Inflammatory macrophage treated with lipopolysaccharide for 4 hours (primary cell): ENCODE data around the gene TEAD1.

Experiments used
- DNase-seq: peaks from one replicate; pipeline ENCODE4 v3.0.0-alpha.2; 2020

TEAD1 gene

GRCh38 chr11:12667646-12668045, 6.6 kb upstream of the TEAD1 start:
- no peak for DNase-seq

- DNase-seq, result no peak
Measured at GRCh38 chr11:12668166-12668565, 6.1 kb upstream of the TEAD1 start.

- DNase-seq, result no peak
Measured at GRCh38 chr11:12669930-12670329, 4.3 kb upstream of the TEAD1 start.

- no peak for DNase-seq
Measured at GRCh38 chr11:12671370-12671769, 2.9 kb upstream of the TEAD1 start.

GRCh38 chr11:12673601-12673923, 659 bp upstream of the TEAD1 start:
- DNase-seq, result no peak

- no peak for DNase-seq
Measured at GRCh38 chr11:12674571-12674935, 332 bp downstream of the TEAD1 start.

- no peak for DNase-seq
Measured at GRCh38 chr11:12674936-12675696, 895 bp downstream of the TEAD1 start.

- DNase-seq, result no peak
Measured at GRCh38 chr11:12675951-12676711, 1.9 kb downstream of the TEAD1 start.

- DNase-seq, result no peak
Measured at GRCh38 chr11:12677131-12677530, 2.9 kb downstream of the TEAD1 start.

- no peak for DNase-seq
Measured at GRCh38 chr11:12678092-12678491, 3.9 kb downstream of the TEAD1 start.

GRCh38 chr11:12678991-12679390, 4.8 kb downstream of the TEAD1 start:
- no peak for DNase-seq

GRCh38 chr11:12679471-12679870, 5.2 kb downstream of the TEAD1 start:
- DNase-seq, result no peak

GRCh38 chr11:12680246-12680939, 6.2 kb downstream of the TEAD1 start:
- DNase-seq, result peak; percentile 22

GRCh38 chr11:12680940-12681258, 6.7 kb downstream of the TEAD1 start:
- DNase-seq, result no peak

GRCh38 chr11:12681466-12681865, 7.2 kb downstream of the TEAD1 start:
- DNase-seq, result no peak

GRCh38 chr11:12682288-12682687, 8.1 kb downstream of the TEAD1 start:
- DNase-seq, result no peak

- DNase-seq, result no peak
Measured at GRCh38 chr11:12682737-12683500, 8.7 kb downstream of the TEAD1 start.

- no peak for DNase-seq
Measured at GRCh38 chr11:12683874-12684273, 9.7 kb downstream of the TEAD1 start.

- no peak for DNase-seq
Measured at GRCh38 chr11:12684315-12684714, 10.1 kb downstream of the TEAD1 start.

- no peak for DNase-seq
Measured at GRCh38 chr11:12684816-12685215, 10.6 kb downstream of the TEAD1 start.

- no peak for DNase-seq
Measured at GRCh38 chr11:12685229-12685628, 11.0 kb downstream of the TEAD1 start.

- no peak for DNase-seq
Measured at GRCh38 chr11:12686246-12687060, 12.2 kb downstream of the TEAD1 start.

GRCh38 chr11:12687216-12687623, 13.0 kb downstream of the TEAD1 start:
- no peak for DNase-seq
